ENCODE measurements around the gene PTPN4.
"Not testable (repeated sequence)": the region's sequence is repeated elsewhere in the genome, so short reads cannot be mapped to it uniquely, and the experiment has no call there.

The PTPN4 gene

GRCh38 chr2:120022505-120022904 is 262.8 kb downstream of the PTPN4 start:
- not testable (repeated sequence) for DNase-seq (ENCODE audit: low spot score)

DNA sequence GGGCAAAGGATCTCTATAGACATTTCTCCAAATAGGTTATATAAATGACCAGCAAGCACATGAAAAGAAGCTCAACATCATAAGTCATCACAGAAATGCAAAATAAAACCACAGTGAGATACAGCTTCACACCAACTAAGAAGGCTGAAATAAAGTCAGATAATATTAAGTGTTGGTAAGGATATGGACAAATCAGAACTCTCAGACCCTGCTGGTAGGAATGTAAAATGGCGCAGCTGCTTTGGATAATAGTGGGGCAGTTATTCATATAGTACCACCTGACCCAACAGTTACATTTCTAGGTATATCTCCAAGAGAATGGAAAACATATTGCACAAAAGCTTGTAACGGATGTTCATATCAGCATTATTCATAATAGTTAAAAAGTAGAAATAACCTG is 267.2 kb downstream of the PTPN4 start:
- no peak for DNase-seq (ENCODE audit: low spot score)

DNA sequence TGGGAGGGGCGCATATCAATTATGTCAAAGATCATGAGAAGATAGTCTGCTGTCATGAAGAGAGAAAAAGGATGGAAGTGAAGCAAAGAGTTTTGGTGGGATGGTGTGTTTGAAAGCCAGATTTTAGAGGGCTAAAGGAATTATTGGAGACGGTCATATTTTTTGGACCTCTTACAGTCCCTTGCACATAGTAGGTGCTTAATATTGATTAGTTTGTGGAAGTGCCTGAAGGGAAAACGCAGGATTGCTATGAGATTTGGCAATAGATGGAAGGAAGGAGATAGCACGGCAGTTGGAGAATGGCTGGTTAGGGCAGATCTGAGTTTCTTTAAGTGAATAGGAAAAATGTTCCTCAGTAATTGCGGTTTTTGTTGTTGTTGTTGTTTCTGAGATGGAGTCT is 269.1 kb downstream of the PTPN4 start:
- DNase-seq (ENCODE audit: low spot score), result no peak

GRCh38 chr2:120029672-120030640 is 270.2 kb downstream of the PTPN4 start:
- no peak for DNase-seq (ENCODE audit: low spot score)

GRCh38 chr2:120032297-120032696 is 272.6 kb downstream of the PTPN4 start:
- DNase-seq (ENCODE audit: low spot score), result no peak

All from hematopoietic multipotent progenitor cell treated with erythropoietin and hydrocortisone succinate and interleukin-3 and kit ligand, for 15 days (in vitro differentiated cells).